Fibroblast of skin of scalp (primary cell): ENCODE data around the gene FAM161B.
"Not testable (repeated sequence)": the region's sequence is repeated elsewhere in the genome, so short reads cannot be mapped to it uniquely, and the experiment has no call there.

Experiments used
- DNase-seq: peaks from one replicate; pipeline ENCODE4 v3.0.0-alpha.2; 2013

Gene FAM161B

GRCh38 chr14:73943083-73943482 lies 6.8 kb downstream of the FAM161B start:
- DNase-seq = peak; percentile 8

- no peak for DNase-seq
Observed at GRCh38 chr14:73942180-73942579, 7.7 kb downstream of the FAM161B start.

- DNase-seq = no peak
Observed at GRCh38 chr14:73937012-73937411, 12.9 kb downstream of the FAM161B start.

GRCh38 chr14:73936548-73936947 lies 13.3 kb downstream of the FAM161B start:
- no peak for DNase-seq

GRCh38 chr14:73935666-73936065 lies 14.2 kb downstream of the FAM161B start:
- peak; percentile 5 for DNase-seq

- no peak for DNase-seq
Observed at GRCh38 chr14:73924337-73924736, 25.6 kb downstream of the FAM161B start.

GRCh38 chr14:73919457-73919856 lies 30.4 kb downstream of the FAM161B start:
- DNase-seq = not testable (repeated sequence)

GRCh38 chr14:73916324-73916723 lies 33.6 kb downstream of the FAM161B start:
- DNase-seq = no peak

GRCh38 chr14:73913256-73913655 lies 36.6 kb downstream of the FAM161B start:
- peak; percentile 4 for DNase-seq

- DNase-seq = no peak
Observed at GRCh38 chr14:73909681-73910080, 40.2 kb downstream of the FAM161B start.

- no peak for DNase-seq
Observed at GRCh38 chr14:73903028-73903427, 46.9 kb downstream of the FAM161B start.

- no peak for DNase-seq
Observed at GRCh38 chr14:73896521-73896920, 53.4 kb downstream of the FAM161B start.

- no peak for DNase-seq
Observed at GRCh38 chr14:73895939-73896338, 54.0 kb downstream of the FAM161B start.

GRCh38 chr14:73894180-73894687 lies 55.7 kb downstream of the FAM161B start:
- DNase-seq = not testable (repeated sequence)

- DNase-seq = no peak
Observed at GRCh38 chr14:73889376-73889775, 60.5 kb downstream of the FAM161B start.

GRCh38 chr14:73888971-73889370 lies 60.9 kb downstream of the FAM161B start:
- no peak for DNase-seq

- DNase-seq = peak; percentile 18
Observed at GRCh38 chr14:73888460-73888725, 61.5 kb downstream of the FAM161B start.

GRCh38 chr14:73887694-73888459 lies 62.0 kb downstream of the FAM161B start:
- no peak for DNase-seq

- DNase-seq = no peak
Observed at GRCh38 chr14:73887318-73887616, 62.6 kb downstream of the FAM161B start.

- DNase-seq = peak; percentile 98
Observed at GRCh38 chr14:73886449-73887317, 63.2 kb downstream of the FAM161B start, which contains the start of gene ZNF410. TSS of gene ZNF410 (plus strand) at chr14:73886859. CDS start at chr14:73892176, 5,317 bp downstream.

- DNase-seq = no peak
Observed at GRCh38 chr14:73884438-73885190, 65.3 kb downstream of the FAM161B start.
